Ovary (tissue), 3 donors: ENCODE data around the gene DOC2B.

Experiments used
- POLR2A ChIP-seq: fragments of 450-650 bp; IDR thresholded peaks from one replicate; pipeline ENCODE4 v1.6.1; 2017; ENCODE audit warnings: antibody characterized with exemption, mild to moderate bottlenecking, moderate library complexity
- TF ChIP-seq, protein P1 (sequence below), 3 donors: fragments of 450-650 bp in 2 of 3; fragments of 200-600 bp in 1 of 3; IDR thresholded peaks; one replicate each; pipeline versions ENCODE4 v1.5.1 to v1.8.0; 2016 to 2022; ENCODE audit warnings: antibody characterized with exemption in 3 of 3, mild to moderate bottlenecking in 1 of 3
- donor health status: DM: no; HTN: no; CAD: no.

- no peak for TF ChIP-seq POLR2A
- TF ChIP-seq, protein P1, sequence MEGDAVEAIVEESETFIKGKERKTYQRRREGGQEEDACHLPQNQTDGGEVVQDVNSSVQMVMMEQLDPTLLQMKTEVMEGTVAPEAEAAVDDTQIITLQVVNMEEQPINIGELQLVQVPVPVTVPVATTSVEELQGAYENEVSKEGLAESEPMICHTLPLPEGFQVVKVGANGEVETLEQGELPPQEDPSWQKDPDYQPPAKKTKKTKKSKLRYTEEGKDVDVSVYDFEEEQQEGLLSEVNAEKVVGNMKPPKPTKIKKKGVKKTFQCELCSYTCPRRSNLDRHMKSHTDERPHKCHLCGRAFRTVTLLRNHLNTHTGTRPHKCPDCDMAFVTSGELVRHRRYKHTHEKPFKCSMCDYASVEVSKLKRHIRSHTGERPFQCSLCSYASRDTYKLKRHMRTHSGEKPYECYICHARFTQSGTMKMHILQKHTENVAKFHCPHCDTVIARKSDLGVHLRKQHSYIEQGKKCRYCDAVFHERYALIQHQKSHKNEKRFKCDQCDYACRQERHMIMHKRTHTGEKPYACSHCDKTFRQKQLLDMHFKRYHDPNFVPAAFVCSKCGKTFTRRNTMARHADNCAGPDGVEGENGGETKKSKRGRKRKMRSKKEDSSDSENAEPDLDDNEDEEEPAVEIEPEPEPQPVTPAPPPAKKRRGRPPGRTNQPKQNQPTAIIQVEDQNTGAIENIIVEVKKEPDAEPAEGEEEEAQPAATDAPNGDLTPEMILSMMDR (IDR thresholded peaks at IDR 0.05) = no peak
These were observed 19.1 kb upstream of the DOC2B start for GRCh38 chr17:200586-200985.
